T-cell (primary cell): ENCODE measurements around the gene KCNA5. TPM values are rescaled to one million over a fixed set of nuclear protein-coding genes. Genes with fewer than 3 reads are reported as not detected.

ENCODE experiments used
- ATAC-seq, 4 experiments: fragments of 200-7000 bp in 3 of 4; fragments of 150-1000 bp in 1 of 4; cut with Tn5 transposase; replicated peaks in 1 of 4; 1 replicate in 3 of 4; 2 replicates in 1 of 4; pipeline ENCODE4 v1.10.0; 2021; ENCODE audit warnings: moderate library complexity in 3 of 4, mild to moderate bottlenecking in 2 of 4, moderate number of reproducible peaks in 1 of 4
- CTCF ChIA-PET, 2 donors: fragments of 300-600 bp; sonication (Branson Sonifier 250); formaldehyde crosslinking; loops; one replicate each; lab custom pipeline; 2022; ENCODE audit warnings: antibody characterized with exemption in 2 of 2; lab: Charles Lee
- POLR2A ChIA-PET, 2 donors: fragments of 300-600 bp; sonication (Branson Sonifier 250); formaldehyde crosslinking; loops; one replicate each; lab custom pipeline; 2022; ENCODE audit warnings: antibody characterized with exemption in 2 of 2; lab: Charles Lee
- DNase-seq, 35 experiments: peaks; one replicate each; pipeline versions ENCODE4 v3.0.0 to v3.0.0-alpha.2; 2013 to 2023
- H3K27ac ChIP-seq: one replicate; pipeline ENCODE4 v1.5.1; 2013; ENCODE audit warnings: low read length
- H3K27me3 ChIP-seq, 2 experiments: replicated peaks in 1 of 2; 1 replicate in 1 of 2; 2 replicates in 1 of 2; pipeline versions ENCODE4 v1.6.1 to v1.7.0; 2013; ENCODE audit warnings: low read length in 1 of 2, mixed read lengths in 1 of 2; ENCODE audit not compliant: control insufficient read depth in 2 of 2, insufficient read depth in 2 of 2; ENCODE audit errors: extremely low read depth in 1 of 2
- H3K36me3 ChIP-seq, 2 donors: 1 replicate in 1 of 2; 2 replicates in 1 of 2; pipeline versions ENCODE4 v1.6.1 to v1.7.0; 2013; ENCODE audit warnings: low read length in 1 of 2; ENCODE audit not compliant: control insufficient read depth in 2 of 2, insufficient read depth in 1 of 2; ENCODE audit errors: extremely low read depth in 1 of 2
- H3K4me1 ChIP-seq, 2 experiments: 1 replicate in 1 of 2; 2 replicates in 1 of 2; pipeline versions ENCODE4 v1.6.1 to v1.7.0; 2013; ENCODE audit warnings: low read length in 2 of 2, mixed read lengths in 1 of 2; ENCODE audit not compliant: insufficient read depth in 2 of 2, control insufficient read depth in 1 of 2; ENCODE audit errors: extremely low read depth in 1 of 2
- H3K4me3 ChIP-seq, 2 donors: 1 replicate in 1 of 2; 2 replicates in 1 of 2; pipeline versions ENCODE4 v1.5.1 to v1.7.0; 2013; ENCODE audit warnings: mild to moderate bottlenecking in 2 of 2, low read length in 1 of 2, moderate library complexity in 1 of 2; ENCODE audit not compliant: control insufficient read depth in 1 of 2; ENCODE audit errors: extremely low read depth in 1 of 2
- H3K9me3 ChIP-seq: 2 replicates; pipeline ENCODE4 v1.7.0; 2013
- H3K27ac Mint-ChIP-seq, 2 donors: one replicate each; pipeline ENCODE4 v1.8.0; 2020 to 2021; ENCODE audit warnings: mild to moderate bottlenecking in 2 of 2, mixed read lengths in 2 of 2
- H3K27me3 Mint-ChIP-seq, 2 donors: one replicate each; pipeline ENCODE4 v1.8.0; 2021 to 2022; ENCODE audit warnings: mixed read lengths in 2 of 2
- H3K36me3 Mint-ChIP-seq: one replicate; pipeline ENCODE4 v1.8.0; 2021; ENCODE audit warnings: mixed read lengths
- H3K4me1 Mint-ChIP-seq, 3 donors: one replicate each; pipeline ENCODE4 v1.8.0; 2020 to 2022; ENCODE audit warnings: mixed read lengths in 3 of 3, mild to moderate bottlenecking in 1 of 3
- H3K4me3 Mint-ChIP-seq, 3 donors: one replicate each; pipeline ENCODE4 v1.8.0; 2020 to 2022; ENCODE audit warnings: mild to moderate bottlenecking in 3 of 3, mixed read lengths in 3 of 3, moderate library complexity in 3 of 3
- H3K9me3 Mint-ChIP-seq, 3 donors: one replicate each; pipeline ENCODE4 v1.8.0; 2020 to 2022; ENCODE audit warnings: mixed read lengths in 3 of 3
- WGBS: methylation state at CpG from one replicate; pipeline ENCODE4 v1.1.5; 2013; ENCODE audit warnings: missing lambda C conversion rate; ENCODE audit not compliant: insufficient coverage; 5-methylcytosine and 5-hydroxymethylcytosine counted together
- total RNA-seq, 35 experiments: library from RNA in 6 of 35; stranded (reverse) in 6 of 35; fragments of 120-200 nt in 1 of 35; gene quantifications; one replicate each; pipeline versions ENCODE4 v1.2.1 to v1.2.4 and lab custom pipeline; 2013 to 2026

The KCNA5 gene
- total RNA-seq, 5 donors from 2014 or later (not counting 1 experiment from before 2014, with no cell fraction given), result not detected

DNA sequence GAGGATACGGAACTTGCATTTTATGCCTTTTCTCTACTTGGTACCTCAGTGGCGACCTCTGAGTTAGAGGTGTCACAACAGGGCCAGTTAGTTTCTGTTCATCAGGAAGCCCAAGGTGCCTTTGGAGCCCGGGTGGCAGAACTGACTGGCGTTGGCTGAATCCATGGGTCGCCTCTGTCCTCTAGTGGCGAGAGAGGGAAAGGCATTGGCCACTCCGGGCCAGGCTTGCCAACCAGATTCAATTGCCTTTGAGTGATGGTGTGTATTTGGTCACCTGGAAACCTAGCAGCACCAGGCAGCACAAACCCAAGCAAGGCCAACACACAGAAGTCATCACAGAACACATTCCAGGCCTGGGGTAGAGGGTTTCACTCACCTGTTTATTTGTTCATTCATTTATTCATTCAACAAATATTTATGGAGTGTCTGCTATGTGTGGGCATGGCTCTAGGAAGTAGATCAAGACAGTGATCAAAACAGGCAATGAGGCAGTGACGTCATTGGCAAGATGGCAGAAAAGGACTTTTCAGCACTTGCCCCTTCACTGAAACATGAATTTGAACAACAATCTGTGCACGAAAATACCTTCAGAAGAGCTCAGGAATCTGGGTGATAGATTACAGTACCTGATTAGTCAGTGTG lies 40.5 kb upstream of the KCNA5 start:
- no peaks in the 10 kb centered on the region for H3K4me1 Mint-ChIP-seq
- ChIA-PET POLR2A (no interaction called here), CTCF (no interaction called here)
- H3K27me3 ChIP-seq, result peaks cover 0 to 26% of the 10 kb centered on the region in 2 experiments
- H3K27ac ChIP-seq, result no peak overlapping the region
- ATAC-seq (peak in 1 of 4 experiments; percentile 30), DNase-seq (peak in 18 of 35 experiments; percentile 1 to 33 (median 10))
- peaks cover 17 to 22% of the 10 kb centered on the region in 2 donors for H3K27me3 Mint-ChIP-seq
- H3K27ac Mint-ChIP-seq, result no peak overlapping the region
- no peak overlapping the region for H3K4me3 ChIP-seq
- no peaks in the 10 kb centered on the region for H3K9me3 Mint-ChIP-seq
- WGBS, result 8% methylated on average over 5 of the region's 9 CpGs
- no peaks in the 10 kb centered on the region for H3K4me1 ChIP-seq
- no peak overlapping the region for H3K4me3 Mint-ChIP-seq
- H3K36me3 ChIP-seq, result no peaks in the 10 kb centered on the region
- H3K9me3 ChIP-seq, result no peaks in the 10 kb centered on the region
- no peaks in the 10 kb centered on the region for H3K36me3 Mint-ChIP-seq

DNA sequence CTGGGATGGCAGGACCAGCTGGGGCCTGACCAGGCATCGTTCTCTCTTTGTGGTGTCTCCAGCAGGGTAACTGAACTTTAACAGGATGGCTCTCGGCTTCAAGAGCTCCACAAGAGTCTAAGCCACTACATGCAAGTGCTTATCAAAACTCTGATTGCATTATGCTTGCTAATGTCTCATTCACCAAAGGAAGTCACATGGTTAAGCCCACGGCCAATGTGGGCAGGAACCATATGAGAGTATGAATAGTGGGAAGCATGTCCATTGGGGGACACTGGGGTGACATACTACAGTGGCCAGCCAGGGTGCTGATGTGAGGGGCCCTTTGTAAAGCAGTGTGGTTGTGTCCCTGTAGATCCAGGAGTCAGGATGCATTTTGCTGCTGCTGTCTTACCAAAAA lies 35.0 kb upstream of the KCNA5 start:
- no peaks in the 10 kb centered on the region for H3K36me3 Mint-ChIP-seq
- DNase-seq, result no peak
- Histone ChIP-seq H3K27ac (no peak overlapping the region), H3K27me3 (peaks cover 0 to 14% of the 10 kb centered on the region in 2 experiments), H3K36me3 (no peaks in the 10 kb centered on the region), H3K4me1 (no peaks in the 10 kb centered on the region), H3K9me3 (no peaks in the 10 kb centered on the region), H3K4me3 (no peak overlapping the region)
- POLR2A ChIA-PET, result no interaction called here
- no peaks in the 10 kb centered on the region for H3K4me1 Mint-ChIP-seq
- no peak overlapping the region for H3K4me3 Mint-ChIP-seq
- H3K27ac Mint-ChIP-seq, result no peak overlapping the region
- WGBS, result 42% methylated on average over 2 of the region's 3 CpGs
- CTCF ChIA-PET, result no interaction called here
- H3K27me3 Mint-ChIP-seq, result peaks cover 11 to 16% of the 10 kb centered on the region in 2 donors
- no peaks in the 10 kb centered on the region for H3K9me3 Mint-ChIP-seq
- no peak for ATAC-seq

DNA sequence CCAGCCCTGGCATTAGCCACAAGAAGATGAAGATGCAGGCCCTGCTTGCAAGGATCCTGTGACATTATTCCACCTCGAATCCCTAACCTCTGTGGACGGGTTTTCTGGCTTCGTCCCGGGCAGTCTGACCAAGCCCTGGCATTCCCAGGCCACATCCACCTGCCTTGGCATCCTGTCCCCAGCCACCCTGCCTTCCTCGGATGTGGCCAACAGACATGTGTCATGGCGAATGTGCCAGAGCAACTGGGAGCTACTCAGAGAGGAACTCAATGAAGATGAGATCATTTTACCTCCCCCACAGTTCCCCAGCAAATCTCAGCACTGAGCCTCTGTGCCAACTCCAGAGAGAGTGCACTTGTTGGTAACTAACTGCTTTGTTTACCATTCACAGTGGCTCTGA lies 33.5 kb upstream of the KCNA5 start:
- ATAC-seq (no peak), DNase-seq (no peak)
- H3K9me3 Mint-ChIP-seq, result no peaks in the 10 kb centered on the region
- Histone ChIP-seq H3K27ac (no peak overlapping the region), H3K4me1 (no peaks in the 10 kb centered on the region), H3K9me3 (no peaks in the 10 kb centered on the region), H3K4me3 (no peak overlapping the region), H3K36me3 (no peaks in the 10 kb centered on the region), H3K27me3 (peaks cover 0 to 16% of the 10 kb centered on the region in 2 experiments)
- ChIA-PET CTCF (no interaction called here), POLR2A (no interaction called here)
- H3K36me3 Mint-ChIP-seq, result no peaks in the 10 kb centered on the region
- peaks cover 13 to 16% of the 10 kb centered on the region in 2 donors for H3K27me3 Mint-ChIP-seq
- H3K4me1 Mint-ChIP-seq, result no peaks in the 10 kb centered on the region
- no peak overlapping the region for H3K4me3 Mint-ChIP-seq
- WGBS, result 70% methylated on average over 5 of the region's 6 CpGs
- H3K27ac Mint-ChIP-seq, result no peak overlapping the region

DNA sequence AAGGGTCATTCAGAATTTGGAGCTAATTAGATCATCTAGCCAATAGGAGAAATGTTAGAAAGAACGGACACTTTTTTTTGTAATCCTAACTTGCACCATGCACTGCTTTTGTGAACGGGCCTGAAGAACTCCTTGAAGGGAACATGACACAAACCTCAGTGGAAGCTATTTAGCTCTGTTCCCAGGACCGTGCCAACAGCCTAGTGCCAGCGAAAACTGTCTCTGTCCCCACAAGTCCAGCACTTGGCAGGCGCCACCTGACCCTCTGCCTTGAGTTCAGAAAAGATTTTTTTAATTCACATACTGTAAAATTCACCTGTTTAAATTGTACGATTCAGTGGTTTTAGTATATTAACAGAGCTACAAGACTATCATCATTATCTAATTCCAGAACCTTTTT lies 31.3 kb upstream of the KCNA5 start:
- H3K4me3 ChIP-seq, result no peak overlapping the region
- Mint-ChIP-seq H3K4me1 (no peaks in the 10 kb centered on the region), H3K9me3 (no peaks in the 10 kb centered on the region), H3K36me3 (no peaks in the 10 kb centered on the region), H3K27ac (no peak overlapping the region), H3K27me3 (peaks cover 9 to 25% of the 10 kb centered on the region in 2 donors), H3K4me3 (no peak overlapping the region)
- no peaks in the 10 kb centered on the region for H3K4me1 ChIP-seq
- DNase-seq (no peak), ATAC-seq (no peak)
- no peaks in the 10 kb centered on the region for H3K36me3 ChIP-seq
- ChIA-PET CTCF (no interaction called here), POLR2A (no interaction called here)
- H3K9me3 ChIP-seq, result no peaks in the 10 kb centered on the region
- no peak overlapping the region for H3K27ac ChIP-seq
- 57% methylated on average over 3 of the region's 6 CpGs for WGBS
- peaks cover 0 to 21% of the 10 kb centered on the region in 2 experiments for H3K27me3 ChIP-seq

DNA sequence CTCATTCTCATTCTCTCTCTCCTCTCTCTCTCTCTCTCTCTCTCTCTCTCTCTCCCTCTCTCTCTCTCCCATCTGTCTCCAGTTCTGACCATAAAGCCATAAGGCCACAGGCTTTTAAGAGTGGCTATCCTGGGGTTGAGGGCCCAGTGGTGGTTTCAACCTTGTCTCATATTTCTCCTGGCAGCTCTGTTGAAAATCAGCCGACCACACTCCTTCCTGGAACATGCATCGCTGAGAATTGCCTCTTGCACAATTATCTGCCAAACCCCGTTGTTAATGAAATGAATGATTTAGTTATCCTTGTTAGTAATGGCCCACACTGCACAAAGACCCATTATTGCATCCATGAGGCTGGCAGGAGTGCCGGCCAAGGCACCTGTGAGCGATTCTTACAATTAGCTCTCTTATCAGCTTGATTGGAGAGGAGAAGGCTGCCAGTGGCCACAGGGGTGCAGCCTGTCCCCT lies 30.4 kb upstream of the KCNA5 start:
- H3K27ac Mint-ChIP-seq, result no peak overlapping the region
- ATAC-seq, result no peak
- CTCF ChIA-PET, result interaction anchor here (0.7 to 0.9 kb wide), 2 partner anchors 9 kb away, joined by 3 to 5 read pairs; no protein-coding TSS in a partner anchor
- peaks cover 9 to 26% of the 10 kb centered on the region in 2 donors for H3K27me3 Mint-ChIP-seq
- Histone ChIP-seq H3K27ac (no peak overlapping the region), H3K9me3 (no peaks in the 10 kb centered on the region), H3K4me3 (no peak overlapping the region), H3K27me3 (peaks cover 0 to 23% of the 10 kb centered on the region in 2 experiments), H3K4me1 (no peaks in the 10 kb centered on the region), H3K36me3 (no peaks in the 10 kb centered on the region)
- no peaks in the 10 kb centered on the region for H3K36me3 Mint-ChIP-seq
- no peak for DNase-seq
- H3K9me3 Mint-ChIP-seq, result no peaks in the 10 kb centered on the region
- no peaks in the 10 kb centered on the region for H3K4me1 Mint-ChIP-seq
- no peak overlapping the region for H3K4me3 Mint-ChIP-seq
- POLR2A ChIA-PET, result no interaction called here
- WGBS, result 48% methylated on average over 4 of the region's 5 CpGs

DNA sequence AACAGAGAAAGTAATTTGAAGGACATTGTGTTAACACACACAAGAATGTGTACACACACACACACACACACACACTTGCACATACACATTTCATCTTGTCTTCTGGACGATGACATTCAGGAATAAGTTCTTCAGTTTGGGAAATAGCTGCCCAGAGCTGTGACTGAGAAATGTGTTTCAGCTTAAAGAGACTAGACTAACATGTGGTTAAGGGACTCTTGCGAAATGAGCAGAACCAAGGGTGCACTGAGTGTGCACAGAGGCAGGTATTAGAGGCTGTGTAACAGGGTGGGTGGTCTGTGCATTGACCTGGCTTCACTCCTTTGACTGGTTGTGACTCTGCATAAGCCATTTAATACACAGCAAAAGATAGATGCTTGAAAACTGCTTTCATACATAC lies 29.4 kb upstream of the KCNA5 start:
- ATAC-seq (no peak), DNase-seq (no peak)
- no peak overlapping the region for H3K27ac ChIP-seq
- 78% methylated on average over 1 of the region's 2 CpGs for WGBS
- Mint-ChIP-seq H3K9me3 (no peaks in the 10 kb centered on the region), H3K4me1 (no peaks in the 10 kb centered on the region), H3K36me3 (no peaks in the 10 kb centered on the region), H3K27me3 (peaks cover 12 to 21% of the 10 kb centered on the region in 2 donors), H3K27ac (no peak overlapping the region), H3K4me3 (no peak overlapping the region)
- ChIA-PET CTCF (interaction anchor here in 1 of 2 donors (0.9 kb wide), 1 partner anchor 8 kb away, joined by 5 read pairs; no protein-coding TSS in a partner anchor), POLR2A (no interaction called here)
- no peaks in the 10 kb centered on the region for H3K4me1 ChIP-seq
- no peaks in the 10 kb centered on the region for H3K36me3 ChIP-seq
- H3K27me3 ChIP-seq, result peaks cover 0 to 23% of the 10 kb centered on the region in 2 experiments
- no peak overlapping the region for H3K4me3 ChIP-seq
- H3K9me3 ChIP-seq, result no peaks in the 10 kb centered on the region
